OCI-LY3 (cell line): ENCODE data around the gene AKAP5.
A peak's percentile ranks its signal among the peaks of the same experiment; 100 is the strongest.

Experiments
- H2AFZ ChIP-seq: fragments of 200-600, 300-600 bp; shearing (Covaris generic); 2 replicates; pipeline ENCODE4 v1.6.0; 2014; ENCODE audit warnings: antibody characterized with exemption, low read depth, low read length
- H3K27ac ChIP-seq: fragments of 200-600, 300-600 bp; sonication (generic); 2 replicates; pipeline ENCODE4 v1.5.1; 2014; ENCODE audit warnings: mild to moderate bottlenecking, low read length, moderate library complexity, mixed read lengths
- H3K27me3 ChIP-seq: fragments of 200-600, 300-600 bp; sonication (generic); 2 replicates; pipeline ENCODE4 v1.6.1; 2014; ENCODE audit warnings: low read depth, low read length, mixed read lengths
- H3K36me3 ChIP-seq: fragments of 200-600, 300-600 bp; sonication (generic); replicated peaks from 2 replicates; pipeline ENCODE3; 2014; ENCODE audit warnings: low read depth, low read length, mixed read lengths
- H3K4me1 ChIP-seq: fragments of 300-600, 200-600 bp; sonication (generic); 2 replicates; pipeline ENCODE4 v1.6.1; 2014; ENCODE audit warnings: low read length, mixed read lengths
- H3K4me2 ChIP-seq: fragments of 200-600, 300-600 bp; sonication (generic); 2 replicates; pipeline ENCODE4 v1.6.1; 2014; ENCODE audit warnings: low read length, mixed read lengths
- H3K4me3 ChIP-seq: fragments of 300-600, 200-600 bp; sonication (generic); 2 replicates; pipeline ENCODE4 v1.5.1; 2014; ENCODE audit warnings: antibody characterized with exemption, mild to moderate bottlenecking, low read length, moderate library complexity
- H3K79me2 ChIP-seq: fragments of 300-600, 200-600 bp; shearing (Covaris generic); 2 replicates; pipeline ENCODE4 v1.6.1; 2014; ENCODE audit warnings: mild to moderate bottlenecking, low read length, mixed read lengths
- H3K9ac ChIP-seq: fragments of 300-600, 200-600 bp; shearing (Covaris generic); 2 replicates; pipeline ENCODE4 v1.6.0; 2014; ENCODE audit warnings: mild to moderate bottlenecking, low read length, moderate library complexity
- H3K9me3 ChIP-seq: fragments of 200-600, 300-600 bp; shearing (Covaris generic); 2 replicates; pipeline ENCODE4 v1.6.1; 2014; ENCODE audit warnings: low read length, mixed read lengths; ENCODE audit not compliant: insufficient read depth
- H4K20me1 ChIP-seq: fragments of 200-600, 300-600 bp; sonication (generic); 2 replicates; pipeline ENCODE4 v1.6.1; 2016; ENCODE audit warnings: low read length, mixed read lengths; ENCODE audit not compliant: insufficient read depth
- CTCF ChIP-seq: fragments of 200-600, 300-600 bp; sonication (generic); IDR thresholded peaks from 2 replicates; pipeline ENCODE4 v1.5.1; 2014; ENCODE audit warnings: antibody characterized with exemption, low read length, low read depth
- EZH2phosphoT487 ChIP-seq: fragments of 200-600 bp; shearing (Covaris generic); IDR thresholded peaks from 2 replicates; pipeline ENCODE4 v1.6.1; 2018; ENCODE audit warnings: antibody characterized with exemption, mixed run types, low read depth

Gene AKAP5

GRCh38 chr14:64508215-64508776, 43.0 kb downstream of the AKAP5 start:
- H3K36me3 ChIP-seq: peaks cover 11% of the 10 kb centered on the region
- H3K4me3 ChIP-seq: peak overlapping the region; percentile 80
- H3K9me3 ChIP-seq: no peaks in the 10 kb centered on the region
- peak overlapping the region; percentile 93 for H3K27ac ChIP-seq
- H4K20me1 ChIP-seq: peaks cover 43% of the 10 kb centered on the region
- no peak for TF ChIP-seq EZH2phosphoT487
- TF ChIP-seq CTCF: no peak
- no peaks in the 10 kb centered on the region for H3K27me3 ChIP-seq
- peak overlapping the region; percentile 94 for H3K9ac ChIP-seq
- H3K4me1 ChIP-seq: peaks cover 49% of the 10 kb centered on the region
- peaks cover 97% of the 10 kb centered on the region for H3K79me2 ChIP-seq
- H3K4me2 ChIP-seq: peak overlapping the region; percentile 90
- no peak overlapping the region for H2AFZ ChIP-seq

GRCh38 chr14:64509036-64509435, 43.7 kb downstream of the AKAP5 start:
- peak overlapping the region; percentile 47; the same call in 1 of the 2 replicates for H3K9ac ChIP-seq
- H3K27ac ChIP-seq: peak overlapping the region; percentile 93
- peak overlapping the region; percentile 62 for H3K4me3 ChIP-seq
- H3K79me2 ChIP-seq: peaks cover 100% of the 10 kb centered on the region
- TF ChIP-seq EZH2phosphoT487 (no peak), CTCF (no peak)
- H3K9me3 ChIP-seq: no peaks in the 10 kb centered on the region
- H4K20me1 ChIP-seq: peaks cover 49% of the 10 kb centered on the region
- peaks cover 49% of the 10 kb centered on the region for H3K4me1 ChIP-seq
- H3K4me2 ChIP-seq: peak overlapping the region; percentile 90
- H2AFZ ChIP-seq: no peak overlapping the region
- no peaks in the 10 kb centered on the region for H3K27me3 ChIP-seq
- peaks cover 11% of the 10 kb centered on the region for H3K36me3 ChIP-seq

GRCh38 chr14:64510825-64511671, 45.7 kb downstream of the AKAP5 start:
- Histone ChIP-seq H3K79me2 (peaks cover 100% of the 10 kb centered on the region), H4K20me1 (peaks cover 65% of the 10 kb centered on the region), H3K4me3 (peak overlapping the region; percentile 15), H3K9ac (peak overlapping the region; percentile 50), H3K4me1 (peaks cover 49% of the 10 kb centered on the region), H3K4me2 (peak overlapping the region; percentile 80), H2AFZ (no peak overlapping the region), H3K27me3 (no peaks in the 10 kb centered on the region), H3K9me3 (no peaks in the 10 kb centered on the region), H3K36me3 (peaks cover 11% of the 10 kb centered on the region), H3K27ac (peak overlapping the region; percentile 52)
- no peak for TF ChIP-seq EZH2phosphoT487
- peak; percentile 94 for TF ChIP-seq CTCF

- H3K79me2 ChIP-seq: peaks cover 100% of the 10 kb centered on the region
These were observed 48.0 kb downstream of the AKAP5 start for GRCh38 chr14:64513271-64513670.

More at GRCh38 chr14:64513271-64513670, 48.0 kb downstream of the AKAP5 start:
- Histone ChIP-seq H3K4me1 (peaks cover 30% of the 10 kb centered on the region), H3K27me3 (no peaks in the 10 kb centered on the region), H3K36me3 (peaks cover 11% of the 10 kb centered on the region), H2AFZ (no peak overlapping the region), H3K9ac (no peak overlapping the region), H3K4me2 (no peak overlapping the region), H4K20me1 (peaks cover 84% of the 10 kb centered on the region), H3K4me3 (no peak overlapping the region), H3K9me3 (no peaks in the 10 kb centered on the region), H3K27ac (no peak overlapping the region)
- TF ChIP-seq CTCF (no peak), EZH2phosphoT487 (no peak)
